Measurements from ENCODE around the gene TET2. TPM values are rescaled to one million over a fixed set of nuclear protein-coding genes. Genes with fewer than 3 reads are reported as not detected.

Gene TET2
- total and polyA plus RNA-seq, 2 of the 4 experiments (the other 2 are of a cell fraction) = 5.6 to 25.3 TPM

DNA sequence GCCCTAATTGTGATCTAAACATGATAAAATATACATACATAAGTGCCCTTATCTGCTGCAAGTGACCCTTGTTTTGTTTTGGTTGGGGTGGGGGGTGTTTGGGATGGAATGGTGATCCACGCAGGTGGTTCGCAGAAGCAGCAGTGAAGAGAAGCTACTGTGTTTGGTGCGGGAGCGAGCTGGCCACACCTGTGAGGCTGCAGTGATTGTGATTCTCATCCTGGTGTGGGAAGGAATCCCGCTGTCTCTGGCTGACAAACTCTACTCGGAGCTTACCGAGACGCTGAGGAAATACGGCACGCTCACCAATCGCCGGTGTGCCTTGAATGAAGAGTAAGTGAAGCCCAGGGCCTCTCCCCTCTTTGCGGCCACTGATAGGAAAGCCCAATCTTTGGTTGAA, 96.8 kb downstream of the TET2 start:
- CTCF ChIA-PET = no interaction called here
- H3K4me2 ChIP-seq (ENCODE audit: low read depth, low read length) = no peak overlapping the region
- no peak overlapping the region for H2AK5ac ChIP-seq (ENCODE audit: low read depth, low read length)
- WGBS, 2 experiments (ENCODE audit: extremely low coverage in 2 of 2, insufficient read length in 1 of 2) = 95% methylated on average over 9 of the region's 13 CpGs; no CpG with 5 or more reads in 1 of the 2 experiments
- in situ Hi-C loops (cut with MboI; ENCODE audit: low sequenced_read_pairs) = no loop called here
- no peak overlapping the region for H2BK20ac ChIP-seq (ENCODE audit: low read depth, low read length)
- no peak overlapping the region for H2BK5ac ChIP-seq (ENCODE audit: low read depth, low read length, poor library complexity, severe bottlenecking)
- H3K4me1 ChIP-seq (ENCODE audit: control insufficient read depth, insufficient read depth, low read length) = no peaks in the 10 kb centered on the region; the same call in 1 of the 2 replicates
- H2AK9ac ChIP-seq (replicated peaks; ENCODE audit: low read depth, low read length, poor library complexity) = no peak overlapping the region
- ATAC-seq (ENCODE audit: low read depth) (no peak), DNase-seq (no peak)
- H3K27me3 ChIP-seq (ENCODE audit: control insufficient read depth, insufficient read depth, low read length) = no peaks in the 10 kb centered on the region
- dilution Hi-C loops (cut with HindIII; ENCODE audit: low sequenced_read_pairs, unreplicated experiment) = no loop called here
- POLR2A ChIA-PET (ENCODE audit: unreplicated experiment) = no interaction called here
- H3K9me1 ChIP-seq (ENCODE audit: insufficient read depth, low read length) = no peaks in the 10 kb centered on the region; the same call in 1 of the 2 replicates
- H3K56ac ChIP-seq (ENCODE audit: extremely low read depth, insufficient read depth, low read length) = no peak overlapping the region
- TF ChIP-seq RAD21 (IDR thresholded peaks at IDR 0.05; ENCODE audit: low read length) = no peak
- TF ChIP-seq CHD1 (IDR thresholded peaks at IDR 0.05; ENCODE audit: low read depth, low read length) = no peak
- TF ChIP-seq, protein P1, sequence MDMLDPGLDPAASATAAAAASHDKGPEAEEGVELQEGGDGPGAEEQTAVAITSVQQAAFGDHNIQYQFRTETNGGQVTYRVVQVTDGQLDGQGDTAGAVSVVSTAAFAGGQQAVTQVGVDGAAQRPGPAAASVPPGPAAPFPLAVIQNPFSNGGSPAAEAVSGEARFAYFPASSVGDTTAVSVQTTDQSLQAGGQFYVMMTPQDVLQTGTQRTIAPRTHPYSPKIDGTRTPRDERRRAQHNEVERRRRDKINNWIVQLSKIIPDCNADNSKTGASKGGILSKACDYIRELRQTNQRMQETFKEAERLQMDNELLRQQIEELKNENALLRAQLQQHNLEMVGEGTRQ (IDR thresholded peaks at IDR 0.05; ENCODE audit: low read depth, low read length) = no peak
- TF ChIP-seq POLR2A (IDR thresholded peaks at IDR 0.05; ENCODE audit: low read depth, low read length) = no peak
- no peak for TF ChIP-seq MAFK (IDR thresholded peaks at IDR 0.05; ENCODE audit: low read depth, low read length)
- no peak for TF ChIP-seq NFE2L2 (IDR thresholded peaks at IDR 0.05; ENCODE audit: low read depth, low read length)
- TF ChIP-seq, protein P2, sequence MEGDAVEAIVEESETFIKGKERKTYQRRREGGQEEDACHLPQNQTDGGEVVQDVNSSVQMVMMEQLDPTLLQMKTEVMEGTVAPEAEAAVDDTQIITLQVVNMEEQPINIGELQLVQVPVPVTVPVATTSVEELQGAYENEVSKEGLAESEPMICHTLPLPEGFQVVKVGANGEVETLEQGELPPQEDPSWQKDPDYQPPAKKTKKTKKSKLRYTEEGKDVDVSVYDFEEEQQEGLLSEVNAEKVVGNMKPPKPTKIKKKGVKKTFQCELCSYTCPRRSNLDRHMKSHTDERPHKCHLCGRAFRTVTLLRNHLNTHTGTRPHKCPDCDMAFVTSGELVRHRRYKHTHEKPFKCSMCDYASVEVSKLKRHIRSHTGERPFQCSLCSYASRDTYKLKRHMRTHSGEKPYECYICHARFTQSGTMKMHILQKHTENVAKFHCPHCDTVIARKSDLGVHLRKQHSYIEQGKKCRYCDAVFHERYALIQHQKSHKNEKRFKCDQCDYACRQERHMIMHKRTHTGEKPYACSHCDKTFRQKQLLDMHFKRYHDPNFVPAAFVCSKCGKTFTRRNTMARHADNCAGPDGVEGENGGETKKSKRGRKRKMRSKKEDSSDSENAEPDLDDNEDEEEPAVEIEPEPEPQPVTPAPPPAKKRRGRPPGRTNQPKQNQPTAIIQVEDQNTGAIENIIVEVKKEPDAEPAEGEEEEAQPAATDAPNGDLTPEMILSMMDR (conservative IDR thresholded peaks at IDR 0.05; ENCODE audit: low read depth, low read length) = no peak
- TF ChIP-seq RFX5 (IDR thresholded peaks at IDR 0.05; ENCODE audit: low read depth, low read length) = no peak
- no peak for TF ChIP-seq BHLHE40 (IDR thresholded peaks at IDR 0.05; ENCODE audit: low read depth, low read length)
- TF ChIP-seq MXI1 (IDR thresholded peaks at IDR 0.05; ENCODE audit: borderline replicate concordance, low read depth, low read length) = no peak
- TF ChIP-seq MAZ (IDR thresholded peaks at IDR 0.05; ENCODE audit: borderline replicate concordance, low read depth, low read length) = no peak
- no peak for TF ChIP-seq CEBPB (IDR thresholded peaks at IDR 0.05; ENCODE audit: low read depth, low read length)
- BruUV-seq (replicated peaks) = no TSS peak
- no peak overlapping the region for H4K91ac ChIP-seq (ENCODE audit: insufficient read depth, low read depth, low read length)
- no peak overlapping the region for H2BK120ac ChIP-seq (ENCODE audit: low read depth, low read length)
- intact Hi-C loops (cut with micrococcal nuclease) = no loop called here
- H4K5ac ChIP-seq (ENCODE audit: low read depth, low read length) = no peak overlapping the region
- H3K79me1 ChIP-seq (ENCODE audit: low read depth in 1 of 2, low read length in 2 of 2) = peaks cover 9 to 18% of the 10 kb centered on the region in 2 experiments
- no peak overlapping the region for H3K4ac ChIP-seq (ENCODE audit: low read depth, low read length)
- H2AFZ ChIP-seq (replicated peaks; ENCODE audit: low read length, poor library complexity) = no peak overlapping the region
- H3K23ac ChIP-seq (ENCODE audit: low read depth, low read length) = no peak overlapping the region
- no peaks in the 10 kb centered on the region for H4K20me1 ChIP-seq (ENCODE audit: insufficient read depth, low read length)
- H3K9me3 ChIP-seq (ENCODE audit: control insufficient read depth, insufficient read depth, low read length) = no peaks in the 10 kb centered on the region
- no peak overlapping the region for H3K27ac ChIP-seq (ENCODE audit: insufficient read depth, low read length)
- H3K9ac ChIP-seq (ENCODE audit: low read depth, low read length) = no peak overlapping the region
- H3K18ac ChIP-seq (ENCODE audit: low read depth, low read length) = no peak overlapping the region
- no peak overlapping the region for H4K8ac ChIP-seq (ENCODE audit: low read depth in 2 of 2, low read length in 2 of 2)
- H3K4me3 ChIP-seq (ENCODE audit: insufficient read depth, low read depth, low read length) = no peak overlapping the region
- no peak overlapping the region for H2BK15ac ChIP-seq (ENCODE audit: low read depth, low read length)
- peaks cover 5% of the 10 kb centered on the region for H3K36me3 ChIP-seq (ENCODE audit: control insufficient read depth, insufficient read depth, low read length)
- no peak overlapping the region for H3K14ac ChIP-seq (replicated peaks; ENCODE audit: low read depth, low read length)
